Measurements from ENCODE around the gene TMEM253. TPM values are rescaled to one million over a fixed set of nuclear protein-coding genes. Genes with fewer than 3 reads are reported as not detected.

Gene TMEM253
- total RNA-seq, 1 donor from 2014 or later, result 1.6 TPM

GRCh38 chr14:21112255-21112654, 11.4 kb downstream of the TMEM253 start:
- Mint-ChIP-seq H3K27ac (ENCODE audit: unreplicated experiment) (no peak overlapping the region), H3K27me3 (ENCODE audit: low read depth) (no peaks in the 10 kb centered on the region), H3K36me3 (ENCODE audit: low read depth) (no peaks in the 10 kb centered on the region), H3K4me3 (no peak overlapping the region), H3K9me3 (no peaks in the 10 kb centered on the region), H3K4me1 (peaks cover 4% of the 10 kb centered on the region)
- TF ChIP-seq CTCF (conservative IDR thresholded peaks at IDR 0.05), result no peak
- no peak for DNase-seq (ENCODE audit: low read depth, low spot score)

- no peak for TF ChIP-seq CTCF (conservative IDR thresholded peaks at IDR 0.05)
- H3K4me1 Mint-ChIP-seq, result peaks cover 4% of the 10 kb centered on the region
- no peak overlapping the region for H3K4me3 Mint-ChIP-seq
- H3K27ac Mint-ChIP-seq (ENCODE audit: unreplicated experiment), result no peak overlapping the region
- H3K27me3 Mint-ChIP-seq (ENCODE audit: low read depth), result no peaks in the 10 kb centered on the region
- no peaks in the 10 kb centered on the region for H3K9me3 Mint-ChIP-seq
- H3K36me3 Mint-ChIP-seq (ENCODE audit: low read depth), result no peaks in the 10 kb centered on the region
- no peak for DNase-seq (ENCODE audit: low read depth, low spot score)
Measured at GRCh38 chr14:21113369-21113768, 12.5 kb downstream of the TMEM253 start.

- Mint-ChIP-seq H3K4me1 (no peaks in the 10 kb centered on the region), H3K9me3 (no peaks in the 10 kb centered on the region), H3K4me3 (no peak overlapping the region), H3K36me3 (ENCODE audit: low read depth) (no peaks in the 10 kb centered on the region), H3K27me3 (ENCODE audit: low read depth) (no peaks in the 10 kb centered on the region), H3K27ac (ENCODE audit: unreplicated experiment) (no peak overlapping the region)
- TF ChIP-seq CTCF (conservative IDR thresholded peaks at IDR 0.05), result no peak
- DNase-seq (ENCODE audit: low read depth, low spot score), result no peak
Measured at GRCh38 chr14:21118933-21119332, 18.1 kb downstream of the TMEM253 start.

GRCh38 chr14:21120686-21121085, 19.8 kb downstream of the TMEM253 start:
- H3K27ac Mint-ChIP-seq (ENCODE audit: unreplicated experiment), result no peak overlapping the region
- no peaks in the 10 kb centered on the region for H3K27me3 Mint-ChIP-seq (ENCODE audit: low read depth)
- H3K4me3 Mint-ChIP-seq, result no peak overlapping the region
- H3K4me1 Mint-ChIP-seq, result no peaks in the 10 kb centered on the region
- no peaks in the 10 kb centered on the region for H3K36me3 Mint-ChIP-seq (ENCODE audit: low read depth)
- no peaks in the 10 kb centered on the region for H3K9me3 Mint-ChIP-seq
- no peak for DNase-seq (ENCODE audit: low read depth, low spot score)
- no peak for TF ChIP-seq CTCF (conservative IDR thresholded peaks at IDR 0.05)

GRCh38 chr14:21121122-21121521, 20.3 kb downstream of the TMEM253 start:
- Mint-ChIP-seq H3K27ac (ENCODE audit: unreplicated experiment) (no peak overlapping the region), H3K36me3 (ENCODE audit: low read depth) (no peaks in the 10 kb centered on the region), H3K4me1 (no peaks in the 10 kb centered on the region), H3K4me3 (no peak overlapping the region), H3K9me3 (no peaks in the 10 kb centered on the region), H3K27me3 (ENCODE audit: low read depth) (no peaks in the 10 kb centered on the region)
- DNase-seq (ENCODE audit: low read depth, low spot score), result no peak
- no peak for TF ChIP-seq CTCF (conservative IDR thresholded peaks at IDR 0.05)

GRCh38 chr14:21123429-21123828, 22.6 kb downstream of the TMEM253 start:
- H3K36me3 Mint-ChIP-seq (ENCODE audit: low read depth), result no peaks in the 10 kb centered on the region
- H3K4me1 Mint-ChIP-seq, result no peaks in the 10 kb centered on the region
- TF ChIP-seq CTCF (conservative IDR thresholded peaks at IDR 0.05), result no peak

More at GRCh38 chr14:21123429-21123828, 22.6 kb downstream of the TMEM253 start:
- no peak overlapping the region for H3K4me3 Mint-ChIP-seq
- peaks cover 12% of the 10 kb centered on the region for H3K27me3 Mint-ChIP-seq (ENCODE audit: low read depth)
- no peak for DNase-seq (ENCODE audit: low read depth, low spot score)
- H3K27ac Mint-ChIP-seq (ENCODE audit: unreplicated experiment), result no peak overlapping the region
- no peaks in the 10 kb centered on the region for H3K9me3 Mint-ChIP-seq
